Fibroblast of skin of right biceps (primary cell): ENCODE data around the gene EFR3B.

ENCODE experiments used
- DNase-seq: peaks from one replicate; pipeline ENCODE4 v3.0.0-alpha.2; 2013

Gene EFR3B

GRCh38 chr2:25035537-25036220, 6.2 kb upstream of the EFR3B start:
- no peak for DNase-seq

- no peak for DNase-seq
These were observed 5.7 kb upstream of the EFR3B start for GRCh38 chr2:25036221-25036559.

- no peak for DNase-seq
These were observed 2.8 kb upstream of the EFR3B start for GRCh38 chr2:25039126-25039525.

GRCh38 chr2:25041307-25041927, 459 bp upstream of the EFR3B start:
- peak; percentile 28 for DNase-seq

- DNase-seq, result peak; percentile 33
These were observed 705 bp downstream of the EFR3B start for GRCh38 chr2:25042321-25043240.

- peak; percentile 90 for DNase-seq
These were observed 1.5 kb downstream of the EFR3B start for GRCh38 chr2:25043241-25043867.

- DNase-seq, result no peak
These were observed 2.1 kb downstream of the EFR3B start for GRCh38 chr2:25044011-25044410.

GRCh38 chr2:25044990-25045389, 3.1 kb downstream of the EFR3B start:
- no peak for DNase-seq

- no peak for DNase-seq
These were observed 7.5 kb downstream of the EFR3B start for GRCh38 chr2:25049422-25049821.

GRCh38 chr2:25050128-25050527, 8.3 kb downstream of the EFR3B start:
- no peak for DNase-seq

- no peak for DNase-seq
These were observed 11.2 kb downstream of the EFR3B start for GRCh38 chr2:25053041-25053440.

GRCh38 chr2:25054720-25055119, 12.8 kb downstream of the EFR3B start:
- no peak for DNase-seq

GRCh38 chr2:25055376-25055920, 13.6 kb downstream of the EFR3B start:
- DNase-seq, result no peak

- DNase-seq, result no peak
These were observed 14.4 kb downstream of the EFR3B start for GRCh38 chr2:25056098-25056821.

- DNase-seq, result no peak
These were observed 20.6 kb downstream of the EFR3B start for GRCh38 chr2:25062511-25062917.

GRCh38 chr2:25063876-25064660, 22.2 kb downstream of the EFR3B start:
- DNase-seq, result peak; percentile 15

- DNase-seq, result no peak
These were observed 23.9 kb downstream of the EFR3B start for GRCh38 chr2:25065768-25066167.

GRCh38 chr2:25066455-25066854, 24.6 kb downstream of the EFR3B start:
- DNase-seq, result no peak

GRCh38 chr2:25068217-25068616, 26.3 kb downstream of the EFR3B start:
- DNase-seq, result no peak

- DNase-seq, result no peak
These were observed 30.1 kb downstream of the EFR3B start for GRCh38 chr2:25071966-25072365.

GRCh38 chr2:25072606-25073005, 30.7 kb downstream of the EFR3B start:
- DNase-seq, result no peak

- DNase-seq, result no peak
These were observed 31.1 kb downstream of the EFR3B start for GRCh38 chr2:25073025-25073424.
